ENCODE data around the gene GSTA5.
"Not testable (repeated sequence)": the region's sequence is repeated elsewhere in the genome, so short reads cannot be mapped to it uniquely, and the experiment has no call there.

The GSTA5 gene

DNA sequence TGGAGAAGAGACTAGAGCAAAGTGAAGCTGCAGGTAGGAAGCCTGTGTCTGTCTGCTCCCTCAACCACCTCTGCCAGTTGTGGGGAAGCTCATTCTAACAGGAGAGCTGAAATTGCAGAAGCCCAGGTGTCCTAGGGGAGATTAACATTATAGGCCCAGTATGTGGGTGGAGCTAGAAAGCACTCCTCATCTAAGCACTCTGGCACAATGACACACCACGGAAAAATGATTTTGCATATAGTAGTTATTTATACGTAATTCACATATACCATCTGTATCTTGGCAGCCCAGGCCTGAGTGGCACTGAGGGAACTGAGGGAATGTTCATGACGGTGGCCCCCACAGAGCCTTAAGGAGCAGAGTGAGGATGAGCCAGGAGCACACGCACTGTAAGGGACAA is 9.7 kb downstream of the GSTA5 start:
- DNase-seq: not testable (repeated sequence)

DNA sequence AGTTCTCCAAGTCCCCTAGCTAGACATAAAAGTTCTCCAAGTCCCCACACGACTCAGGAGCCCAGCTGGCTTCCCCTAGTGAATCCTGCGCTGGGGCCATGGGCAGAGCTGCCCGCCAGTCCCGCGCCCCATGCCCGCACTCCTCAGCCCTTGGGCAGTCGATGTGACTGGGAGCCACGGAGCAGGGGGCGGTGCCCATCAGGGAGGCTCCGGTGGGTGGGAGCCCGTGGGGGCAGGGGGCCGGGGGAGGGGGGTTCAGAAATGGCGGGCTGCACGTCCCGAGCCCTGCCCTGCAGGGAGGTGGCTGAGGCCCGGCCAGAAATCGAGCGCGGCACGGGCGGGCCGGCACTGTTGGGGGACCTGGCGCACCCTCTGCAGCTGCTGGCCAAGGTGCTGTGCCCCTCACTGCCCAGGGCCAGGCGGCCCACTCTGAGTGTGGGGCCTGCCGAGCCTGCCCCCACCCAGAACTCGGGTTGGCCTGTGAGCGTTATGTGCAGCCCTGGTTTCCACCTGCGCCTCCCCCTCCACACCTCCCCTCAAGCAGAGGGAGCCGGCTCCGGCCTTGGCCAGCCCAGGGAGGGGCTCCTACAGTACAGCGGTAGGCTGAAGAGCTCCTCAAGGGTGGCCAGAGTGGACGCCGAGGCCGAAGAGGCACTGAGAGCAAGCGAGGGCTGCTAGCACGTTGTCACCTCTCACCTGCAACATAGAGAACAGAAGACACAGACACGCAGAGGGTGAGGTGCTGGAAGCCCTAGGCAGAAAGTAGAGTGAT is 11.4 kb downstream of the GSTA5 start:
- DNase-seq: no peak

DNA sequence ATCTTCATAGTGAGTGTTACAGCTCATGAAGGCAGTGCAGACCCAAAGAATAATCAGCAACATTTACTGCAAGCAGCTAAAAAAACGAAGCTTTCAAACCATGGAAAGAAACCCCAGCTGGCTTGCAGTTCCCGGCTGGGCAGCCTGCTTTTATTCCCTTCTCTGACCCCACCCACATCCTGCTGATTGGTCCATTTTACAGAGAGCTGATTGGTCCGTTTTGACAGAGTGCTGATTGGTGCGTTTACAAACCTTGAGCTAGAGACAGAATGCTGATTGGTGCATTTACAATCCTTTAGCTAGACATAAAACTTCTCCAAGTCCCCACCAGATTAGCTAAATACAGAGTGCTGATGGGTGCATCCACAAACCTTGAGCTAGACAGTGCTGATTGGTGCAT is 12.0 kb downstream of the GSTA5 start:
- not testable (repeated sequence) for DNase-seq

DNA sequence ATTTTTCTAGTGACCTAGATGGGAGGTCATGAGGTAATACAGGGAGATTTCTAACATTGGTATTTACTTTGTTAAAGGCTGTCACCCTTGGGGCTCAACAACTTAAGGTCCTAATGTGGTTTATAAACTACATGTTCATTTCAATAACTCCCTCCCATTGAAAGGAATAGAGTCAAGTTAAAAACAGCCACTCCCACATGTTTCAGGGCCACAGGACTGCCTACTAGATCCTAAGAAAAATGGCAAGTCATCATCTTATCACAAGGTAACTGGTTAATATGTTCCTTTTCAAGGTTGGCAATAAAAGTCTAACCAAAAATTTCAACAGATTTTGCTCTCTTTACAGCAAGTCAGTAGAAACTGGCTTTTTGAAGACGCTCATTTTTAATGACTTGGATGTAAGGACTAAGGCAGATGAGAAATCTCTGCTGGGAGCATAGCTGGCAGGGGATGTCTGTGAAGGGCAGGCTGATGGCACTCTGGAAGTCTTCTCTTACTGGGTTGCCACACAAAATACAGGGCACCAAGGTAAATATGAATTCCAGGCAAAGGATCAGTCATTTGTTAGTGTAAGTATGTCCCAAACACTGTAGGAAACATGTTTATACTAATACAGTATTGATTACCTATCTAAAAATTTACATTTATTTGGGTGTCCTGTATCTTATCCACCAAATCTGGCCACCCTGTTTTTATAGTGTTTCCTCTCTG is 13.4 kb downstream of the GSTA5 start:
- DNase-seq: not testable (repeated sequence)

DNA sequence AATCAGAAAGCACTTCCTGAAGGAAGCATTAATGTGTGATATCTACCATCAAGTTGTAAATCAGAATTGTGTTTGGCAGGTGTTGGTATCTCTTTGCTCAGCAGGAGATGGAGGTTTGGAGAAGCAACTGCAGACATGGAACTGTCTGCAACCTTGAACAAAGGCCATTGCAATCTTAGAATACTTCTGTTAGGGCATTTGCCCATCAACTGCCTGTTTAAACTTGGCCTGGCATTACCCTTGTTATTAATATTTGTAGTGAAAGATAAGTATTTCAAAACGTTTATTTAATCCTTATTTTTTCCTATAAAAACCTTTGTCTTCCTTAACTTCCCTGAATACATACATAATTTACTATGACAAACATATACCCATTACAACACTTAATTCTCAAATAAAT is 14.1 kb downstream of the GSTA5 start:
- no peak for DNase-seq

DNA sequence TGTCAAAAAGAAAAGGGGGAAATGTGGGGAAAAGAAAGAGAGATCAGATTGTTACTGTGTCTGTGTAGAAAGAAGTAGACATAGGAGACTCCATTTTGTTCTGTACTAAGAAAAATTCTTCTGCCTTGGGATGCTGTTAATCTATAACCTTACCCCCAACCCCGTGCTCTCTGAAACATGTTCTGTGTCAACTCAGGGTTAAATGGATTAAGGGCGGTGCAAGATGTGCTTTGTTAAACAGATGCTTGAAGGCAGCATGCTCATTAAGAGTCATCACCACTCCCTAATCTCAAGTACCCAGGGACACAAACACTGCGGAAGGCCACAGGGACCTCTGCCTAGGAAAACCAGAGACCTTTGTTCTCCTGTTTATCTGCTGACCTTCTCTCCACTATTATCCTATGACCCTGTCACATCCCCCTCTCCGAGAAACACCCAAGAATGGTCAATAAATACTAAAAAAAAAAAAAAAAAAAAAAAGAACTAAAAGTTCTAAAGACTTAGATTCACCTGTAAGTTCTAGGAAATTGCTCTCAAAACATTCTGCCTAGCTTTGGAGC is 14.6 kb downstream of the GSTA5 start:
- not testable (repeated sequence) for DNase-seq

DNA sequence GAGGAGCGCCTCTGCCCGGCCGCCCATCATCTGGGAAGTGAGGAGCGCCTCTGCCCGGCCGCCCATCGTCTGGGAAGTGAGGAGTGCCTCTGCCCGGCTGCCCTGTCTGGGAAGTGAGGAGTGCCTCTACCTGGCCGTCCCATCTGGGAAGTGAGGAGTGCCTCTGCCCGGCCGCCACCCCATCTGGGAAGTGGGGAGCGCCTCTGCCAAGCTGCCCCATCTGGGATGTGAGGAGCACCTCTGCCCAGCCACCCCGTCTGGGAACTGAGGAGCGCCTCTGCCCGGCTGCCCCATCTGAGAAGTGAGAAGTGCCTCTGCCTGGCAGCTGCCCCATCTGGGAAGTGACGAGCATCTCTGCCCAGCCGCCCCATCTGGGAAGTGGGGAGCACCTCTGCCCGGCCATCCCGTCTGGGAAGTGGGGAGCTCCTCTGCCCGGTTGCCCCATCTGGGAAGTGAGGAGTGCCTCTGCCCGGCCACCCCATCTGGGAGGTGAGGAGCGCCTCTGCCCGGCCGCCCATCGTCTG is 15.3 kb downstream of the GSTA5 start:
- not testable (repeated sequence) for DNase-seq

DNA sequence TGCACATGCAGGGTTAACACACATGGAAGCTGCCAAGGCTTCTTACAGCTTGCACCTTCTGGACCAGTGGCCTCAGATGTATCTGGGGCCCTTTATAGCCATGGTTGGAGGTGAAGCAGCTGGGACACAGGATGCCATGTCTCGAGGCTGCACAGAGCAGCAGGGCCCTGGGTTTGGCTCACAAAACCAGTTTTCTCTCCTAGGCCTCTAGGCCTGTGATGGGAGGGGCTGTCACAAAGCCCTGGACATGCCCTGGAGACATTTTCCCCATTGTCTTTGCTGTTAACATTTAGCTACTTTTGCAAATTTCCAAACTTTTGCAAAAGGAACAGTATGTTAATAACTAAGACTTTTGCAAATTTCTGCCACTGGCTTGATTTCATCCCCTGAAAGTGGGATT is 18.8 kb downstream of the GSTA5 start:
- DNase-seq: no peak

DNA sequence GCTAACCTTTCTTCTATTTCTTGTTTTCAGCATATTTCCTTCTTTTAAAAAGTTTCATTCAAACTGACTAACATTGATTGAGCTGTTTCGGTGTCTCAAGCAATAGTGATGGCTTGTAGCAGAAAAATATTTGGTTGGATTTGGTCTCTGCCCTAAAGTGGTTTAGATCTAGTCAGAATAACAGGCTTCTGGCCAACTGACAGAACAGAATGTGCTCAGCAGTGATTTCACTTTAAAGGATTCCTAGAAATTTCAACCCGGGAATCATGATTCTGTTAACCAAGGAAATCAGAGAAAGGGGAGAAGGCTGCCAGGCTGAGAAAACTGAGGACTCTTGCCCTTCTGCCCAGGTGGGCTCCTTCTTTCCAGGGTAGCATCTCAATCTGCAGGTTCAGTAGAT is 20.4 kb downstream of the GSTA5 start:
- no peak for DNase-seq

DNA sequence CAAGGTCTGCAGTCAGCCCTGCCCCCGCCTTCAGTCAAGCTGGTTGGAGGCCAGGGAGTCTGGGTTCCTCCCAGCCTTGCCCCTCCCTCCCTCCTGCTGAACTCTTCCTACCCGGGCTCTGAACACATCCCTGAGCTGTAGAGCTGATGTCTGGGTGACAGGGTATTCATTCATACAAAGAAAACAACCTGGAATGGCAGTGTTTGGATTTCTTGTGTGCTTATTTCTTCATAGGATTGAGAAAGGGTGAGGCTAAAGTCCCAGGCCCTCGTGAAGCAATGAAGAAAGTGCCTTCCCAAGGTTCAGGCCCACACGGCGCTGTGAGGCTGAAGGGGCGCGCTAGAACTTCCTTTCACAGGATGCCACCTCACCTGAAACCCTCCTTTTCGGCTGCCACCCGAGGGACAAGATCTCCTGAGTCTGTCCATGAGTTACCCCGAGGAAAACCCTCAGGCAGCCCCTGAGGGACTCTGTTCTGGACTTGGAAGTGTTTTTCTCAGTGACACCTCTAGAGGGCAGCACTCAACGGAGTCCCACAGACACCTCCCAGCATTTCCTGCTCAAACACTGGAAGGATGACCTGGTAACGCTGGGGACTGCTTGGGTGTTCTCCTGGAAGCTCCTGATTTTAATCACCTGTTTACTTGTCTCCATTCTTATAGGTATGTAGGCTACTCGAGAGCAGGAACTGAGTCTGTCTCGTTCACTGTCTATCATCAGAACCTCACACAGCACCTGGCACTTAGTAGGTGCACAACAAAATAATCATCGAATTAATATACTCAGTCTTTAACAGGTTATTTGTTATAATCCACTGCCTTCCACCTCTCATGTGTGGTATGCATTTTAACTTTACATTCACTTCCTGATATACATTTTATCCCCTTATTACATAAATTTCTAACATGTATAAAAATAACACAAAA is 25.2 kb downstream of the GSTA5 start:
- peak; percentile 81 for DNase-seq

DNA sequence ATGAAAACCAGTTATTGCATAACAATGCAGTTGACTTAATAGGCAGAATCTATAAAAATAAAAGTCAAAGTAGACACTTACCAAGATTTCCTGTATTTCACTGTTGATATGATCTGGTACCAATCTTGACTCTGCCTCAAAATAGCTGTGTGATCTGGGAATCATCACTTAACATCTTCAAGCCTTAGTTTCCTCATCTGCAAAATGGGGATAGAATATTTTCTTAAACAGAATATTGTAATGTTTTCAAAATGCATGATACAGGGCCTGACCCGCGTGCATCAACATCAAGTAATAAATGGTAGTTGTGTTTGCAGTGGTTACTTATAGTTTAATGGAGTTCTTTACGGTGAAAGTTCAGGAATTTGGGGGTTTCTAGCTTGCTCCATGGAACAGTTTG is 26.1 kb downstream of the GSTA5 start:
- DNase-seq: not testable (repeated sequence)

DNA sequence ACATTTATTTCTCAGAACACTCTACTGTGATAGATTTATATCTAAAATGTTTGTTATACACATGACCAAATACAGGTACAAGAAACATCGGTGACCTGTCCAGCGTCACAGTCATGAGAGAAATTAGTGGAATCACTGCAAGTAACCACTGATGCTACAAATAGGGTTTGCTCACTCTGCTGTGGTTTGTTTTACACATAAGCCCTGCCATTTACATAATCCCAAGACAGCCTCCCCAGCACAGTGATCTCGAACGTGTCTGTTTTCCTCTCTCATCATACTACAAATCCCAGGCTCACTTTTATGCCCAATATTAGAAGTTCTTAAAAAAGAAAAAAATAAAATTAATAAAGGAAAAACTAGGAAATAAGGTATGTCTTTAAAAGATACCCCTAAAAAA is 30.8 kb downstream of the GSTA5 start:
- DNase-seq: not testable (repeated sequence)

DNA sequence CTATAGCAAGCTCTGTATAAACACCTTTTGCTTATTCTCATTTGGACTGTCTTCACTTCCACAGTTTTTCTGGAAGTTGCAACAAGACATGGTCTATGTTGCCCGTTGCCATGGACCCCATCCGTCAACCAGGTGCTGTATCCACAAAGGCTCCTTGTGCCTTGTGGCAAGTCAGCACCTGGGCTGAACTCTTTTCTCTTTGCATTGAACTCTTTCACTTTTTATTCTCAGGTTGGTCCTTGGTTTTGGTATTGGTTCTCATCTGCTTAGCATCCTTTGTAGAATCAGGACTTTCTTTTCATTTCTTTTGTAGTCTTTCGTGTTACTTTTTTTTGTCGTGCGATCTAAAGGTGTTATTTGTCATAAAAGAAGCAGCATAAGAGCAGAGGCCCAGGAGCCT is 32.0 kb downstream of the GSTA5 start:
- no peak for DNase-seq

DNA sequence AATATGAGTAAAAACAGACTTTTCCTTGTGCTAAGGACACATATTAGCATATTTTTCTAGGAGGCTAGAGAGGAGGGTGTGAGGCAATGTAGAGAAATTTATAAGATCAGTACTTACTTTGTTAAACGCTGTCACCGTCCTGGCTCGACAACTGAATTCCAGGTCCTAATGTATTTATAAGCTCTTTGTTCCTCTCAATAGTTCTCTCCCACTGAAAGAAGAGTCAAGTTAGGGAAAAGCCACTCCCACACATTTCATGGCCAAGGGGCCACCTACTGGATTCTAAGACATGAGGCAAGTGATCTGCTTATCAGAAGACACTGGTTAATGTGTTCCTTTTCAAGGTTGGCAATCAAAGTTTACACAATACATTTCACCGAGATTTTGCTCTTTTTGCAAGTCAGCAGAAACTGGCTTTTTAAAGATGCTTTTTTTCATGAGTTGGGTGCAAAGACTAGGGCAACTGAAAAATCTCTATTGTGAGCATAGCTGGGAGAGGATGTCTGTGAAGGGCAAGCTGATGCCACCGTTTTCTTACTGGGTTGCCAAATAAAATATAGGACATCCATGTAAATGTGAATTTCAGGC is 36.9 kb downstream of the GSTA5 start, which contains the start of gene GSTA1:
GSTA1 (minus strand) TSS at position 149 of the 588 bp plus-strand sequence. CDS start 4,549 bp downstream, outside the sequence.
- DNase-seq: not testable (repeated sequence)

DNA sequence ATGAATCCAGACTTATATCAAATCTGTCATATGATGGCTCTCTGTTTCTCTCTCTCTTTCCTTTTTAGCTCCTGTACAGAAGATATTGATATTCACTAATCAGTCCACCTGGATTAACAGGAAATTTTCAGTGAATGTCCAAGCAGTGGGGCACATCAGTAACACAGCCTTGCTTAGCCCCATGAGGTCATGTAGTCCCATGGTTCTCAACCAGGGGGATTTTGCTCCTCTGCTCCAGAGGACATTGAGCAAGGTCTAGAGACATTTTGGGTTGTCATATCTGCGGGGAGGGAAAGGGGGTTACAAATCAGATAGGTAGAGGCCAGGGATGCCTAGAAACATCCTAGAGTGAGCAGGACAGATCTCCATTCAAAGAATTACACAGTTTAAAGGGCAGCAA is 37.8 kb downstream of the GSTA5 start:
- no peak for DNase-seq

DNA sequence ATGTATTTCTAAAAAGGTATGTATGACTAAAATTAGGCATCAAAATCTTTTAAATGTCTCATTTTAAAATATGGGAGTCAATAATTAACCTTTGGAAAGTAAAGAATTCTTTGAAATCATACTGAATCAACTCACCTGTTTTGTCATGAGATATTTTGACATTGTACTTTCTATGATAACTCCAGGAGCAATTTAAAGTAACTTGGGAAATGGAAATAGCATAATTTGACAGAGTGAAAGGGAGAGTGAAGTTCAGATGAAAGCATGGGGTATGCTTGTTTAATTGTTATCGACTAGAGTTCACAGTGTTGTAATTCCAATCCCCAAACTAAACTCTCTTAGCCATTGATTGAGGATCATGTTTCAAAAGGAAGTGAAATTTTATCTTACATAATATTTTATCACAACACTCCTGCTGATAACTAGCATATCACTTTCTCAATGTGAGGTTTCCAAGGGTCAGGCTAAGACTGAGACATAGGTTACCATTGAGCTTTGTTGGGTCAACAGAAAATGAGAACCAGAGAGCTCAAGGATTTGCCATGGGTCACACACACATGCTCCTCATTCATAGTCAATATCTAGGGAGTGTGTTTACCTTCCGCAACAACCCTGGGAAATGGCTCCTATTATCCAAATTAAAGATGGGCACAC is 39.3 kb downstream of the GSTA5 start:
- DNase-seq: no peak

DNA sequence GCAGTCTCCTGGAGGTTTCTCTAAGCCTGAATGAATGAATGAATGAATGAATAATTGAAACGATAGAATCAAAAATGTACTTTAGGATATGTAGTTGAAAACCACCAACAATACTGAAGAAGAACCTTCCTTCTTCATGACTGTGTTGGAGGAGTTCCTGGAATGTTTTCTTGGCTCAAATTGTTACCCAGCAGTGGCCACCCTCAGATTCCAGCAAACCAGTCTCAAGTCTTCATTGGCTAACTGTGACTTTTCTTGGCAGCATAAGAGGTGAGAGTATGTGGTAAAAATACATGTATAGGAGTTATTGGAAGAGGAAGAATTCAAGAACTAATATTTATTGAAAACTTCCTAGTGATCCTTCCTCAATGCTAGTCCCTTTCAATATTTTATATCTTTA is 41.3 kb downstream of the GSTA5 start:
- not testable (repeated sequence) for DNase-seq

DNA sequence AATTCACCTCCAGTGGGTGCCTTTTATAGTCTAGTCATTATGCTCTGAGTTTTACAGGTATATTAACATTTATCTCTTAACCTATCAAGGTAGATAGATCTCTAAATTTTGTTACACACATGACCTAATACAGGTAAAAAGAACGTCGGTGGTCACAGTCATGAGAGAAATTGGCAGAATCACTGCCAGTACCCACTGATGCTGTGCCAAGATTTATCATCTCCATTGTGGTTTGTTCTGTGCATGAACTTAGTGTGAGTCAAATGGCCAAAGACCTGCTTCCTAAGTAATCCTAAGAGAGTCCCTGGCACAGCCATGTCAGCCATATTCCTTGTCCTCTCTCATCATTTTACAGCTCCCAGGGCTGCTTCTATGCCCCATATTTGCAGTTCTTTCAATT is 46.2 kb downstream of the GSTA5 start:
- DNase-seq: not testable (repeated sequence)

DNA sequence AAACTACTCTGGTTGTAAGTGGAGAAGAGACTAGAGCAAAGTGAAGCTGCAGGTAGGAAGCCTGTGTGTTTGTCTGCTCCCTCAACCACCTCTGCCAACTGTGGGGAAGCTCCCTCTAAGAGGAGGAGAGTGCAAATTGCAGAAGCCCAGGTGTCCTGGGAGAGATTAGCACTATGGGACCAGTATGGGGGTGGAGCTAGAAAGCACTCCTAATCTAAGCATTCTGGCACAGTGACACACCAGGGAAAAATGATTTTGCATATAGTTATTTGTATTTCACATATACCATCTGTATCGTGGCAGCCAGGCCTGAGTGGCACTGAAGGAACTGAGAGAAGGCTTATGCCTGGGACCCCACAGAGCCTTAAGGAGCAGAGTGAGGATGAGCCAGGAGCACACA is 49.8 kb downstream of the GSTA5 start:
- no peak for DNase-seq

DNA sequence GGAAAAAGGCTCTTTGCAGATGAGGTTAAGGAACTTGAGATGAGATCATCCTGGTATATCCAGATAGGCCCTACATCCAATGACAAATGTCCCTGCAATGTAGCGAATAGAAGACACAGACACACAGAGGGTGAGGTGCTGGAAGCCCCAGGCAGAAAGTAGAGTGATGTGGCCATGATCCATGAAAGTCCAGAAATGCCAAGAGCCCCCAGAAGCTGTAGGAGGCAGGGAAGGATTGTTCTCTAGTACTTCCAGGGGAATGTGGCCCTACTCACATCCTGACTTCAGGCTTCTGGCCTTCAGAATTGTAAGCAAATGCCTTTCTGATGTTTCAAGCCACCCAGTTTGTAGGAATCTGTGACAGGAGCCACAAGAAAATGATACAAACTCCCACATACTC is 51.0 kb downstream of the GSTA5 start:
- not testable (repeated sequence) for DNase-seq

DNA sequence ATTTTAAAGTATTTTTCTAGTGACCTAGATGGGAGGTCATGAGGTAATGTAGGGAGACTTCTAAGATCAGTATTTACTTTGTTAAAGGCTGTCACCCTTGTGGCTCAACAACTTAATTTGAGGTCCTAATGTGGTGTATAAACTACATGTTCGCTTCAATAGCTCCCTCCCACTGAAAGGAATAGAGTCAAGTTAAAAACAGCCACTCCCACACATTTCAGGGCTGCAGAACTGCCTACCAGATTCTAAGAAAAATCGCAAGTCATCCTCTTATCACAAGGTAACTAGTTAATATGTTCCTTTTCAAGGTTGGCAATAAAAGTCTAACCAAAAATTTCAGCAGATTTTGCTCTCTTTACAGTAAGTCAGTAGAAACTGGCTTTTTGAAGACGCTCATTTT is 52.1 kb downstream of the GSTA5 start:
- peak; percentile 67 for DNase-seq

DNA sequence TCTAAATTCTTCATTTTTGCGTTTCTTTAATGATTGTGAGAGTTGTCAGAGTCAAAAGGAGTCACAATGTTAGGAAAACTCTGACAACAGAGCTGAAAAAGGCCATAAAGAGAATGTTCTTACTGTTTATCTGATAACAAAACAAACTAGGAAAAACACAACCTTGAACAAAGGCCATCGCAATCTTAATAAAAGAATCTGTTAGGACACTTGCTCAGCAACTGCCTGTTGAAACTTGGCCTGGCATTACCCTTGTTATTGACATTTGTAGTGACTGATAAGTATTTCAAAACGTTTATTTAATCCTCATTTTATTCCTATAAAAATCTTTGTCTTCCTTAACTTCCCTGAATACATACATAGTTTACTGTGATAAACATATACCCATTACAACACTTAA is 52.7 kb downstream of the GSTA5 start:
- DNase-seq: no peak
